K562 (cell line): ENCODE results near the gene ZNF8. TPM values are rescaled to one million over a fixed set of nuclear protein-coding genes. Genes with fewer than 3 reads are reported as not detected.

Experiments
- BRF1 ChIP-seq: IDR thresholded peaks from 3 replicates; pipeline ENCODE4 v1.6.1; 2011; ENCODE audit warnings: borderline replicate concordance, mild to moderate bottlenecking; ENCODE audit not compliant: insufficient read length; ENCODE audit errors: extremely low read depth
- CBX5 ChIP-seq: IDR thresholded peaks from 2 replicates; pipeline ENCODE4 v1.6.1; 2014; ENCODE audit warnings: low read depth, borderline replicate concordance
- ELF4 ChIP-seq: fragments of 450-650 bp; formaldehyde crosslinking; IDR thresholded peaks from 2 replicates; pipeline ENCODE4 v1.4.0; 2022; ENCODE audit warnings: missing genetic modification characterization
- FOXK1 ChIP-seq: sonication (generic); formaldehyde crosslinking; IDR thresholded peaks from 2 replicates; pipeline ENCODE4 v1.8.0; 2022; ENCODE audit warnings: missing genetic modification reagents, mild to moderate bottlenecking, borderline replicate concordance
- HDAC8 ChIP-seq: fragments of 450-650 bp; IDR thresholded peaks from 2 replicates; pipeline ENCODE4 v1.6.1; 2016; ENCODE audit warnings: mild to moderate bottlenecking, missing genetic modification characterization, moderate library complexity, missing compliant biosample characterization
- KLF13 ChIP-seq: fragments of 450-650 bp; IDR thresholded peaks from 2 replicates; pipeline ENCODE4 v1.6.1; 2016; ENCODE audit warnings: missing genetic modification characterization, low read depth, mild to moderate bottlenecking, missing compliant biosample characterization, moderate library complexity, borderline replicate concordance
- MBD2 ChIP-seq: sonication (generic); IDR thresholded peaks from 2 replicates; pipeline ENCODE4 v1.6.1; 2016; ENCODE audit warnings: low read depth, borderline replicate concordance
- MEIS2 ChIP-seq: fragments of 450-650 bp; IDR thresholded peaks from 2 replicates; pipeline ENCODE4 v1.6.1; 2014; ENCODE audit warnings: mild to moderate bottlenecking; ENCODE audit not compliant: partially characterized antibody
- NR1H2 ChIP-seq: sonication (generic); formaldehyde crosslinking; IDR thresholded peaks from 2 replicates; pipeline ENCODE4 v1.4.0; 2020; ENCODE audit warnings: mild to moderate bottlenecking, missing genetic modification reagents
- PCBP2 ChIP-seq: fragments of 200-400 bp; formaldehyde crosslinking; IDR thresholded peaks from 2 replicates; pipeline ENCODE4 v1.6.1; 2018; ENCODE audit warnings: low read length, low read depth, mild to moderate bottlenecking, moderate library complexity; ENCODE audit not compliant: poor library complexity, severe bottlenecking
- RBM14 ChIP-seq: fragments of 200-400 bp; formaldehyde crosslinking; IDR thresholded peaks from 2 replicates; pipeline ENCODE4 v1.6.1; 2018; ENCODE audit warnings: low read depth, mild to moderate bottlenecking, low read length, moderate library complexity, borderline replicate concordance; ENCODE audit not compliant: insufficient read depth
- ZNF175 ChIP-seq: fragments of 200-800 bp; sonication (Bioruptor generic); IDR thresholded peaks from 2 replicates; pipeline ENCODE4 v1.6.1; 2016; ENCODE audit warnings: low read depth, mild to moderate bottlenecking, missing genetic modification characterization, missing compliant biosample characterization
- polyA plus RNA-seq, 8 experiments: library from polyadenylated mRNA; depleted of rRNA in 4 of 8; stranded (reverse) in 5 of 8; unstranded in 3 of 8; fragments of >200 nt; fragmentation: Nextera tagmentation in 2 of 8; fragmentation: Illumina TruSeq in 1 of 8; extraction: Ambion mirVana in 2 of 8; extraction: Trizol in 1 of 8; gene quantifications; 2 replicates each; pipeline versions ENCODE4 v1.2.1 to v1.2.3, GENCODE V29; 2011 to 2014; ENCODE audit warnings: inconsistent platforms in 1 of 8, missing spikeins in 1 of 8
- total RNA-seq, 7 experiments: library from RNA; depleted of rRNA in 6 of 7; stranded (reverse); fragments of >200 nt in 6 of 7; fragmentation: Illumina TruSeq in 2 of 7; extraction: Trizol in 2 of 7; gene quantifications; 2 replicates each; pipeline versions ENCODE4 v1.2.1 to v1.2.3, GENCODE V29; 2011 to 2021; ENCODE audit warnings: low replicate concordance in 1 of 7
- TF ChIP-seq, protein P1 (sequence below): fragments of 450-650 bp; IDR thresholded peaks from 2 replicates; pipeline ENCODE4 v1.6.1; 2016; ENCODE audit warnings: mild to moderate bottlenecking, moderate library complexity
- TF ChIP-seq, protein P2 (sequence below): fragments of 250-450 bp; sonication (Bioruptor Pico); IDR thresholded peaks from 2 replicates; pipeline ENCODE4 v1.5.0; 2021; ENCODE audit warnings: mild to moderate bottlenecking, borderline replicate concordance

Gene ZNF8
- total and polyA plus RNA-seq, 9 of the 15 experiments (the other 6 are each of a cell fraction or from before 2014, with no cell fraction given): 0.71 to 7.7 (median 4.7) TPM

DNA sequence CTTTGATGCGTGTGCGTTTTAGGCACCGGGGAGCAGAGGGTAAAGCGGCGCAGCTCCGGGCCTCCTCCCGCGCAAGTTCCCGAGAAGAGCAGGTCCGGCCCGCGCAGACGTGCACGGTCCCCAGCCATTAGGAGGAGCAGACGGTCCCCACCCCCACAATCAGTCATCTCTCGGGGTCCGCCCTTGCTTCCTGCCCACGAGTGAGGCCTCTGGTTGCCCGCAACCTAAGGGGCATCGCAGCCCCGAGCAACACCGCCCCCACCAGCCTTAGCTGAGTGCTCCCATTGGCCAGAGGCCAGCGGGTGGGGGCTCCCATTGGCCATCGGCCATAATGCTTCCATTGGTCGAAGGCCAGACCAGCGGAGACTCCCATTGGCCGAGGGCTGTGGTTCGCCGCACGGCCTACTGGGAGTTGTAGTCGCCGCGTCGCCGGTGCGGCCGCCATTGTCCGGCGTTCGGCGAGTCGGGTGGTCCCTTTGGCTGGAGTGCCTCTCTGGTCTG is at the start of gene ZNF8 (continued):
- TF ChIP-seq, protein P1, sequence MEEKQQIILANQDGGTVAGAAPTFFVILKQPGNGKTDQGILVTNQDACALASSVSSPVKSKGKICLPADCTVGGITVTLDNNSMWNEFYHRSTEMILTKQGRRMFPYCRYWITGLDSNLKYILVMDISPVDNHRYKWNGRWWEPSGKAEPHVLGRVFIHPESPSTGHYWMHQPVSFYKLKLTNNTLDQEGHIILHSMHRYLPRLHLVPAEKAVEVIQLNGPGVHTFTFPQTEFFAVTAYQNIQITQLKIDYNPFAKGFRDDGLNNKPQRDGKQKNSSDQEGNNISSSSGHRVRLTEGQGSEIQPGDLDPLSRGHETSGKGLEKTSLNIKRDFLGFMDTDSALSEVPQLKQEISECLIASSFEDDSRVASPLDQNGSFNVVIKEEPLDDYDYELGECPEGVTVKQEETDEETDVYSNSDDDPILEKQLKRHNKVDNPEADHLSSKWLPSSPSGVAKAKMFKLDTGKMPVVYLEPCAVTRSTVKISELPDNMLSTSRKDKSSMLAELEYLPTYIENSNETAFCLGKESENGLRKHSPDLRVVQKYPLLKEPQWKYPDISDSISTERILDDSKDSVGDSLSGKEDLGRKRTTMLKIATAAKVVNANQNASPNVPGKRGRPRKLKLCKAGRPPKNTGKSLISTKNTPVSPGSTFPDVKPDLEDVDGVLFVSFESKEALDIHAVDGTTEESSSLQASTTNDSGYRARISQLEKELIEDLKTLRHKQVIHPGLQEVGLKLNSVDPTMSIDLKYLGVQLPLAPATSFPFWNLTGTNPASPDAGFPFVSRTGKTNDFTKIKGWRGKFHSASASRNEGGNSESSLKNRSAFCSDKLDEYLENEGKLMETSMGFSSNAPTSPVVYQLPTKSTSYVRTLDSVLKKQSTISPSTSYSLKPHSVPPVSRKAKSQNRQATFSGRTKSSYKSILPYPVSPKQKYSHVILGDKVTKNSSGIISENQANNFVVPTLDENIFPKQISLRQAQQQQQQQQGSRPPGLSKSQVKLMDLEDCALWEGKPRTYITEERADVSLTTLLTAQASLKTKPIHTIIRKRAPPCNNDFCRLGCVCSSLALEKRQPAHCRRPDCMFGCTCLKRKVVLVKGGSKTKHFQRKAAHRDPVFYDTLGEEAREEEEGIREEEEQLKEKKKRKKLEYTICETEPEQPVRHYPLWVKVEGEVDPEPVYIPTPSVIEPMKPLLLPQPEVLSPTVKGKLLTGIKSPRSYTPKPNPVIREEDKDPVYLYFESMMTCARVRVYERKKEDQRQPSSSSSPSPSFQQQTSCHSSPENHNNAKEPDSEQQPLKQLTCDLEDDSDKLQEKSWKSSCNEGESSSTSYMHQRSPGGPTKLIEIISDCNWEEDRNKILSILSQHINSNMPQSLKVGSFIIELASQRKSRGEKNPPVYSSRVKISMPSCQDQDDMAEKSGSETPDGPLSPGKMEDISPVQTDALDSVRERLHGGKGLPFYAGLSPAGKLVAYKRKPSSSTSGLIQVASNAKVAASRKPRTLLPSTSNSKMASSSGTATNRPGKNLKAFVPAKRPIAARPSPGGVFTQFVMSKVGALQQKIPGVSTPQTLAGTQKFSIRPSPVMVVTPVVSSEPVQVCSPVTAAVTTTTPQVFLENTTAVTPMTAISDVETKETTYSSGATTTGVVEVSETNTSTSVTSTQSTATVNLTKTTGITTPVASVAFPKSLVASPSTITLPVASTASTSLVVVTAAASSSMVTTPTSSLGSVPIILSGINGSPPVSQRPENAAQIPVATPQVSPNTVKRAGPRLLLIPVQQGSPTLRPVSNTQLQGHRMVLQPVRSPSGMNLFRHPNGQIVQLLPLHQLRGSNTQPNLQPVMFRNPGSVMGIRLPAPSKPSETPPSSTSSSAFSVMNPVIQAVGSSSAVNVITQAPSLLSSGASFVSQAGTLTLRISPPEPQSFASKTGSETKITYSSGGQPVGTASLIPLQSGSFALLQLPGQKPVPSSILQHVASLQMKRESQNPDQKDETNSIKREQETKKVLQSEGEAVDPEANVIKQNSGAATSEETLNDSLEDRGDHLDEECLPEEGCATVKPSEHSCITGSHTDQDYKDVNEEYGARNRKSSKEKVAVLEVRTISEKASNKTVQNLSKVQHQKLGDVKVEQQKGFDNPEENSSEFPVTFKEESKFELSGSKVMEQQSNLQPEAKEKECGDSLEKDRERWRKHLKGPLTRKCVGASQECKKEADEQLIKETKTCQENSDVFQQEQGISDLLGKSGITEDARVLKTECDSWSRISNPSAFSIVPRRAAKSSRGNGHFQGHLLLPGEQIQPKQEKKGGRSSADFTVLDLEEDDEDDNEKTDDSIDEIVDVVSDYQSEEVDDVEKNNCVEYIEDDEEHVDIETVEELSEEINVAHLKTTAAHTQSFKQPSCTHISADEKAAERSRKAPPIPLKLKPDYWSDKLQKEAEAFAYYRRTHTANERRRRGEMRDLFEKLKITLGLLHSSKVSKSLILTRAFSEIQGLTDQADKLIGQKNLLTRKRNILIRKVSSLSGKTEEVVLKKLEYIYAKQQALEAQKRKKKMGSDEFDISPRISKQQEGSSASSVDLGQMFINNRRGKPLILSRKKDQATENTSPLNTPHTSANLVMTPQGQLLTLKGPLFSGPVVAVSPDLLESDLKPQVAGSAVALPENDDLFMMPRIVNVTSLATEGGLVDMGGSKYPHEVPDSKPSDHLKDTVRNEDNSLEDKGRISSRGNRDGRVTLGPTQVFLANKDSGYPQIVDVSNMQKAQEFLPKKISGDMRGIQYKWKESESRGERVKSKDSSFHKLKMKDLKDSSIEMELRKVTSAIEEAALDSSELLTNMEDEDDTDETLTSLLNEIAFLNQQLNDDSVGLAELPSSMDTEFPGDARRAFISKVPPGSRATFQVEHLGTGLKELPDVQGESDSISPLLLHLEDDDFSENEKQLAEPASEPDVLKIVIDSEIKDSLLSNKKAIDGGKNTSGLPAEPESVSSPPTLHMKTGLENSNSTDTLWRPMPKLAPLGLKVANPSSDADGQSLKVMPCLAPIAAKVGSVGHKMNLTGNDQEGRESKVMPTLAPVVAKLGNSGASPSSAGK: no peak; the same call in 1 of the 2 replicates
- TF ChIP-seq ZNF175 (CRISPR knock-in tag): no peak; the same call in none of the 2 replicates
- TF ChIP-seq NR1H2 (CRISPR knock-in tag): no peak; the same call in 1 of the 2 replicates
- TF ChIP-seq CBX5: peak; percentile 11; the same call in 1 of the 2 replicates
- TF ChIP-seq PCBP2: no peak
- no peak for TF ChIP-seq RBM14
- TF ChIP-seq KLF13 (tag): 0 out of 2 replicates have a peak, but pooled peaks have one; percentile 21
- TF ChIP-seq MBD2: peak; percentile 99
- TF ChIP-seq MEIS2: peak; percentile 80
- no peak for TF ChIP-seq BRF1
- no peak for TF ChIP-seq HDAC8 (tag)
- TF ChIP-seq, protein P2, sequence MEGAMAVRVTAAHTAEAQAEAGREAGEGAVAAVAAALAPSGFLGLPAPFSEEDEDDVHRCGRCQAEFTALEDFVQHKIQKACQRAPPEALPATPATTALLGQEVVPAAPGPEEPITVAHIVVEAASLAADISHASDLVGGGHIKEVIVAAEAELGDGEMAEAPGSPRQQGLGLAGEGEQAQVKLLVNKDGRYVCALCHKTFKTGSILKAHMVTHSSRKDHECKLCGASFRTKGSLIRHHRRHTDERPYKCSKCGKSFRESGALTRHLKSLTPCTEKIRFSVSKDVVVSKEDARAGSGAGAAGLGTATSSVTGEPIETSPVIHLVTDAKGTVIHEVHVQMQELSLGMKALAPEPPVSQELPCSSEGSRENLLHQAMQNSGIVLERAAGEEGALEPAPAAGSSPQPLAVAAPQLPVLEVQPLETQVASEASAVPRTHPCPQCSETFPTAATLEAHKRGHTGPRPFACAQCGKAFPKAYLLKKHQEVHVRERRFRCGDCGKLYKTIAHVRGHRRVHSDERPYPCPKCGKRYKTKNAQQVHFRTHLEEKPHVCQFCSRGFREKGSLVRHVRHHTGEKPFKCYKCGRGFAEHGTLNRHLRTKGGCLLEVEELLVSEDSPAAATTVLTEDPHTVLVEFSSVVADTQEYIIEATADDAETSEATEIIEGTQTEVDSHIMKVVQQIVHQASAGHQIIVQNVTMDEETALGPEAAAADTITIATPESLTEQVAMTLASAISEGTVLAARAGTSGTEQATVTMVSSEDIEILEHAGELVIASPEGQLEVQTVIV (CRISPR knock-in tag): no peak
- no peak; the same call in 1 of the 2 replicates for TF ChIP-seq FOXK1 (CRISPR knock-in tag)
- TF ChIP-seq ELF4 (CRISPR knock-in tag): no peak; the same call in 1 of the 2 replicates
